DND-41 (cell line): Measurements from ENCODE around the gene RASSF7.

Source experiments
- CTCF ChIP-seq: IDR thresholded peaks from 2 replicates; pipeline ENCODE4 v1.5.1; 2012; ENCODE audit warnings: borderline replicate concordance, low read length, moderate library complexity, mild to moderate bottlenecking; ENCODE audit not compliant: poor library complexity, severe bottlenecking; ENCODE audit errors: extremely low read depth
- EZH2 ChIP-seq: IDR thresholded peaks from 3 replicates; pipeline ENCODE4 v1.6.1; 2012; ENCODE audit warnings: borderline replicate concordance, low read depth, mild to moderate bottlenecking, moderate library complexity, low read length, inconsistent platforms; ENCODE audit not compliant: severe bottlenecking

- TF ChIP-seq CTCF: no peak
- TF ChIP-seq EZH2: no peak
Observed at GRCh38 chr11:530960-531831, 29.6 kb upstream of the RASSF7 start.
